HepG2 (cell line): Measurements from ENCODE around the gene OGFR. TPM values are rescaled to one million over a fixed set of nuclear protein-coding genes. Genes with fewer than 3 reads are reported as not detected.

ENCODE experiments used
- ATAC-seq: fragments of 200-7000 bp; cut with Tn5 transposase; 3 replicates; pipeline ENCODE4 v1.9.1; 2020; ENCODE audit warnings: mild to moderate bottlenecking, moderate library complexity
- BruUV-seq: library from RNA; stranded (reverse); fragments of 400-500 nt; replicated peaks from 2 replicates; lab custom pipeline; 2021; lab: Mats Ljungman, UMichigan
- CTCF ChIA-PET: fragments of 300-600 bp; formaldehyde crosslinking; extraction: SDS; loops from one replicate; lab custom pipeline; 2021; ENCODE audit warnings: low total read pairs, inconsistent platforms, low intra/inter-chr PET ratio; lab: Yijun Ruan, JAX
- POLR2A ChIA-PET: fragments of 350-600 bp; sonication (Branson Sonifier 250); formaldehyde crosslinking; loops from one replicate; lab custom pipeline; 2020; ENCODE audit warnings: antibody characterized with exemption, inconsistent platforms; lab: Yijun Ruan, JAX
- DNase-seq: peaks from one replicate; pipeline ENCODE4 v3.0.0-alpha.2; 2015; ENCODE audit warnings: low spot score
- FAIRE-seq: peaks from 3 replicates; lab custom pipeline; 2011; peaks lifted over from hg19 to GRCh38; lab: Jason Lieb, UNC
- H2AFZ ChIP-seq: one replicate; pipeline ENCODE4 v1.6.1; 2011; ENCODE audit warnings: low read length, inconsistent platforms
- H3K27ac ChIP-seq: fragments of 300-600 bp; 3 replicates; pipeline ENCODE4 v1.8.0; 2011; ENCODE audit warnings: mixed run types, mild to moderate bottlenecking, mixed read lengths, low read length, inconsistent platforms; ENCODE audit not compliant: insufficient read depth; ENCODE audit errors: extremely low read length
- H3K27me3 ChIP-seq, 2 experiments: fragments of 200-600 bp in 1 of 2; 2 replicates in 1 of 2; 3 replicates in 1 of 2; pipeline versions ENCODE4 v1.6.0 to v1.8.0; 2011; ENCODE audit warnings: low read length in 2 of 2, mild to moderate bottlenecking in 2 of 2, moderate library complexity in 2 of 2, inconsistent platforms in 1 of 2; ENCODE audit not compliant: insufficient read depth in 2 of 2, control insufficient read depth in 1 of 2
- H3K36me3 ChIP-seq, 2 experiments: fragments of 200-600 bp in 1 of 2; replicated peaks in 1 of 2; 2 replicates in 1 of 2; 3 replicates in 1 of 2; pipeline versions ENCODE4 v1.5.1 to v1.8.0; 2011; ENCODE audit warnings: low read length in 2 of 2, inconsistent platforms in 1 of 2; ENCODE audit not compliant: insufficient read depth in 2 of 2, control insufficient read depth in 1 of 2
- H3K4me1 ChIP-seq: 2 replicates; pipeline ENCODE4 v1.5.1; 2012; ENCODE audit warnings: low read length, inconsistent platforms; ENCODE audit not compliant: insufficient read depth
- H3K4me2 ChIP-seq: 2 replicates; pipeline ENCODE4 v1.6.0; 2011; ENCODE audit warnings: low read depth, low read length, inconsistent platforms
- H3K4me3 ChIP-seq, 3 experiments: fragments of 200-600 bp in 1 of 3; sonication (generic), shearing (Covaris generic) in 1 of 3; replicated peaks in 1 of 3; 2 replicates each; pipeline ENCODE4 v1.5.1; 2011 to 2016; ENCODE audit warnings: low read length in 3 of 3, inconsistent platforms in 2 of 3, low read depth in 2 of 3, mild to moderate bottlenecking in 2 of 3, control low read depth in 1 of 3, mixed read lengths in 1 of 3; ENCODE audit not compliant: insufficient read depth in 1 of 3
- H3K79me2 ChIP-seq: one replicate; pipeline ENCODE4 v1.6.1; 2011; ENCODE audit warnings: low read length, inconsistent platforms; ENCODE audit not compliant: insufficient read depth
- H3K9ac ChIP-seq: 2 replicates; pipeline ENCODE4 v1.6.0; 2011; ENCODE audit warnings: mild to moderate bottlenecking, low read depth, low read length, inconsistent platforms; ENCODE audit not compliant: insufficient read depth
- H3K9me3 ChIP-seq: 2 replicates; pipeline ENCODE4 v1.5.1; 2012; ENCODE audit warnings: mild to moderate bottlenecking, low read length
- H4K20me1 ChIP-seq: 2 replicates; pipeline ENCODE4 v1.6.0; 2011; ENCODE audit warnings: inconsistent platforms, mild to moderate bottlenecking, low read length, moderate library complexity; ENCODE audit not compliant: insufficient read depth
- EZH2 ChIP-seq: conservative IDR thresholded peaks from 2 replicates; pipeline ENCODE4 v1.6.1; 2012; ENCODE audit warnings: mild to moderate bottlenecking, low read depth, low read length, moderate library complexity
- TCF7 ChIP-seq: sonication (generic); IDR thresholded peaks from 2 replicates; pipeline ENCODE4 v1.6.1; 2016; ENCODE audit warnings: antibody characterized with exemption, low read depth
- ZFP36 ChIP-seq: fragments of 150-350 bp; IDR thresholded peaks from 2 replicates; pipeline ENCODE4 v1.6.1; 2018; ENCODE audit warnings: borderline replicate concordance, low read length, low read depth; ENCODE audit not compliant: partially characterized antibody
- WGBS: methylation state at CpG from one replicate; pipeline ENCODE4 v1.1.6; 2017; ENCODE audit warnings: low lambda C conversion rate; 5-methylcytosine and 5-hydroxymethylcytosine counted together
- in situ Hi-C: cut with HindIII; loops from 2 replicates; pipeline ENCODE4 v1.10.0; 2017; ENCODE audit warnings: low pct_unique_long_range_greater_than_20kb; ENCODE audit not compliant: extremely low pct_ligation_motif_present
- intact Hi-C: fragments of 100-400 bp; cut with micrococcal nuclease; formaldehyde crosslinking; loops from one replicate; pipeline ENCODE4 v1.10.0; 2022; ENCODE audit not compliant: unreplicated experiment
- polyA plus RNA-seq, 8 experiments: library from polyadenylated mRNA; depleted of rRNA in 3 of 8; stranded (reverse) in 7 of 8; unstranded in 1 of 8; fragments of >200 nt; fragmentation: Illumina TruSeq in 4 of 8; extraction: Trizol in 4 of 8; gene quantifications; 2 replicates each; pipeline versions ENCODE4 v1.2.1 to v1.2.3, GENCODE V29; 2011 to 2016; ENCODE audit warnings: low read depth in 4 of 8, missing spikeins in 1 of 8, mixed read lengths in 1 of 8; ENCODE audit not compliant: insufficient read depth in 1 of 8
- total RNA-seq, 5 experiments: library from RNA; depleted of rRNA; stranded (reverse); fragments of >200 nt; fragmentation: Illumina TruSeq; extraction: Trizol; gene quantifications; 2 replicates each; pipeline ENCODE4 v1.2.3, GENCODE V29; 2016; ENCODE audit warnings: low read depth in 1 of 5
- TF ChIP-seq, protein P1 (sequence below): sonication (generic); formaldehyde crosslinking; IDR thresholded peaks from 2 replicates; pipeline ENCODE4 v1.9.0; 2021; ENCODE audit warnings: missing genetic modification reagents, borderline replicate concordance

The OGFR gene
- total and polyA plus RNA-seq, 2 of the 13 experiments (the other 11 are each of a cell fraction or from before 2014, with no cell fraction given): 47.7 to 81.8 TPM

DNA sequence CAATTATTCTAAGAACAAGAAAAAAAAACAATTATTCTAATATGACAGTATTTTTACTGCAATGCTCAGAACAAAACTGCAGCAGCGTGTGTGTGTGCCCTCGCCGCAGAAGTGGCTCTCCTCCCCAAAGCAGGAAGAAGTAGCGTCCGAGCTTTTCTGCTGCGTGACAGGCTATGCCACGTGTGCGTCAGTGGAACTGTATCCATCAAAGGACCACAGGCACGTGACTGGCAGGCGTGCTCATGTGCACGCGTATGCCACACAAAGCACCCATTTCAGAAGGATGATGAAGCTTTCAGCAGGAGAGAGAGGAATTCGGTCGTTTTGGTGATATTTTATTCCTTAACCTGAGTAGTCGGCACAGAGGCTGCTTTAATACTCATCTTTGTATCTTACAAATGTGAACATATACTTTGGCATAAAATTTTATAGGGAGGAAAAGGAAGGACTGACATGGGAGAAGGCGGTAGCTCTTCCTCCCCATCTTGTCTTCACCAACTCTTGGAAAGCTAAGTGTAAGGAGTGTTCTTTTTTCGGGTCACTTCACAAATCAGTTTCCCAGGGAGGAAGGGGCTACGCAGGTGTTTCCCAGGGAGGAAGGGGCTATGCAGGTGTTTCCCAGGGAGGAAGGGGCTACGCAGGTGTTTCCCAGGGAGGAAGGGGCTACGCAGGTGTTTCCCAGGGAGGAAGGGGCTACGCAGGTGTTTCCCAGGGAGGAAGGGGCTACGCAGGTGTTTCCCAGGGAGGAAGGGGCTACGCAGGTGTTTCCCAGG is 53.6 kb downstream of the OGFR start:
- WGBS: 88% methylated on average over 22 of the region's 23 CpGs
- CTCF ChIA-PET: no interaction called here
- no peak for FAIRE-seq
- TF ChIP-seq ZFP36 (no peak), TCF7 (no peak), EZH2 (no peak)
- TF ChIP-seq, all 625 proteins: peak for 0
- H3K9ac ChIP-seq: no peak overlapping the region
- POLR2A ChIA-PET: no interaction called here
- no peak overlapping the region for H3K4me2 ChIP-seq
- H4K20me1 ChIP-seq: no peaks in the 10 kb centered on the region; the same call in 1 of the 2 replicates
- no peak overlapping the region for H3K27ac ChIP-seq
- DNase-seq (no peak), ATAC-seq (no peak)
- no peak overlapping the region for H2AFZ ChIP-seq
- H3K4me3 ChIP-seq: no peak overlapping the region
- intact Hi-C loops: no loop called here
- no peaks in the 10 kb centered on the region for H3K9me3 ChIP-seq
- no peaks in the 10 kb centered on the region for H3K27me3 ChIP-seq
- in situ Hi-C loops: no loop called here
- peaks cover 36% of the 10 kb centered on the region for H3K4me1 ChIP-seq
- BruUV-seq: no TSS peak
- H3K79me2 ChIP-seq: peaks cover 10% of the 10 kb centered on the region
- peaks cover 16 to 23% of the 10 kb centered on the region in 2 experiments; a peak in 4 of 5 replicates for H3K36me3 ChIP-seq

DNA sequence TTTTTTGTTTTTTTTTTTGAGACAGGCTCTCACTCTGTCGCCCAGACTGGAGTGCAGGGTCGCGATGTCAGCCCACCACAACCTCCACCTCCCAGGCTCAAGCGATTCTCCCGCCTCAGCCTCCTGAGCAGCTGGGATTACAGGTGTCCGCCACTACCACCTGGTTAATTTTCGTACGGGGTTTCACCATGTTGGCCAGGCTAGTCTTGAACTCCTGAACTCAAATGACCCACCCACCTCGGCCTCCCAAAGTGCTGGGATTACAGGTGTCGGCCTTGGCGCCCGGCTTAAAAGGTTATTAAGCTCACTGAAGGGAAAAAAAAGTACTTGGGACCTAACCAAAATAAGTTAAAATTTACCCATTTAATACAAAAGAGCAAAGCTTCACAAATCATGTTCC is 55.1 kb downstream of the OGFR start:
- H3K9me3 ChIP-seq: no peaks in the 10 kb centered on the region
- no peak for ATAC-seq
- H2AFZ ChIP-seq: no peak overlapping the region
- TSS peak; percentile 49 for BruUV-seq
- in situ Hi-C loops: no loop called here
- no peak for FAIRE-seq
- peaks cover 44% of the 10 kb centered on the region for H3K4me1 ChIP-seq
- peak overlapping the region; percentile 53 for H3K9ac ChIP-seq
- H3K27me3 ChIP-seq: 0 out of 5 replicates have a peak, but pooled peaks cover 0 to under 1% of the 10 kb centered on the region in 2 experiments
- CTCF ChIA-PET: no interaction called here
- H3K36me3 ChIP-seq: peaks cover 9 to 13% of the 10 kb centered on the region in 2 experiments; a peak in 4 of 5 replicates
- H3K4me2 ChIP-seq: peak overlapping the region; percentile 86
- peaks cover 10% of the 10 kb centered on the region for H3K79me2 ChIP-seq
- no peaks in the 10 kb centered on the region; the same call in 1 of the 2 replicates for H4K20me1 ChIP-seq
- POLR2A ChIA-PET: interaction anchor here (0.8 to 1.6 kb wide), 3 partner anchors 16 to 64 kb away, joined by 3 to 7 read pairs (median 4); partner anchors contain the start of gene MRGBP
- intact Hi-C loops: loop anchor here (5.0 kb wide), 1 partner anchor 37 kb away; no protein-coding TSS in a partner anchor
- WGBS: 73% methylated on average over 12 of the region's 12 CpGs
- peak overlapping the region in 2 of 3 experiments; percentile 61 to 77; a peak in 2 of 6 replicates for H3K4me3 ChIP-seq
- H3K27ac ChIP-seq: no peak overlapping the region
- no peak for DNase-seq
- TF ChIP-seq, protein P1, sequence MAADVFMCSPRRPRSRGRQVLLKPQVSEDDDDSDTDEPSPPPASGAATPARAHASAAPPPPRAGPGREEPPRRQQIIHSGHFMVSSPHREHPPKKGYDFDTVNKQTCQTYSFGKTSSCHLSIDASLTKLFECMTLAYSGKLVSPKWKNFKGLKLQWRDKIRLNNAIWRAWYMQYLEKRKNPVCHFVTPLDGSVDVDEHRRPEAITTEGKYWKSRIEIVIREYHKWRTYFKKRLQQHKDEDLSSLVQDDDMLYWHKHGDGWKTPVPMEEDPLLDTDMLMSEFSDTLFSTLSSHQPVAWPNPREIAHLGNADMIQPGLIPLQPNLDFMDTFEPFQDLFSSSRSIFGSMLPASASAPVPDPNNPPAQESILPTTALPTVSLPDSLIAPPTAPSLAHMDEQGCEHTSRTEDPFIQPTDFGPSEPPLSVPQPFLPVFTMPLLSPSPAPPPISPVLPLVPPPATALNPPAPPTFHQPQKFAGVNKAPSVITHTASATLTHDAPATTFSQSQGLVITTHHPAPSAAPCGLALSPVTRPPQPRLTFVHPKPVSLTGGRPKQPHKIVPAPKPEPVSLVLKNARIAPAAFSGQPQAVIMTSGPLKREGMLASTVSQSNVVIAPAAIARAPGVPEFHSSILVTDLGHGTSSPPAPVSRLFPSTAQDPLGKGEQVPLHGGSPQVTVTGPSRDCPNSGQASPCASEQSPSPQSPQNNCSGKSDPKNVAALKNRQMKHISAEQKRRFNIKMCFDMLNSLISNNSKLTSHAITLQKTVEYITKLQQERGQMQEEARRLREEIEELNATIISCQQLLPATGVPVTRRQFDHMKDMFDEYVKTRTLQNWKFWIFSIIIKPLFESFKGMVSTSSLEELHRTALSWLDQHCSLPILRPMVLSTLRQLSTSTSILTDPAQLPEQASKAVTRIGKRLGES: no peak
